H1 (cell line): ENCODE measurements around the gene FSTL4.

Experiments
- CHD7 ChIP-seq: fragments of 300-600 bp; sonication (generic); IDR thresholded peaks from 2 replicates; pipeline ENCODE4 v1.7.1; 2012; ENCODE audit warnings: low read length, moderate library complexity, mild to moderate bottlenecking, inconsistent platforms; ENCODE audit not compliant: insufficient replicate concordance
- FOSL1 ChIP-seq: IDR thresholded peaks from 2 replicates; pipeline ENCODE4 v1.6.1; 2011; ENCODE audit warnings: mild to moderate bottlenecking, low read depth, low read length, moderate library complexity; ENCODE audit not compliant: insufficient read depth
- GABPA ChIP-seq: IDR thresholded peaks from 2 replicates; pipeline ENCODE4 v1.6.1; 2011; ENCODE audit warnings: mild to moderate bottlenecking, low read length, moderate library complexity, borderline replicate concordance; ENCODE audit not compliant: insufficient read depth
- MAFK ChIP-seq: IDR thresholded peaks from 2 replicates; pipeline ENCODE4 v1.6.1; 2012; ENCODE audit warnings: low read depth, mild to moderate bottlenecking, improper control_type of control experiment, low read length
- NRF1 ChIP-seq: IDR thresholded peaks from 2 replicates; pipeline ENCODE4 v1.6.1; 2011; ENCODE audit warnings: mild to moderate bottlenecking, low read depth, low read length, improper control_type of control experiment
- POLR2A ChIP-seq, 2 experiments: IDR thresholded peaks; 1 replicate in 1 of 2; 2 replicates in 1 of 2; pipeline ENCODE4 v1.6.1; 2011; ENCODE audit warnings: low read depth in 2 of 2, low read length in 2 of 2, mild to moderate bottlenecking in 2 of 2; ENCODE audit errors: control extremely low read depth in 1 of 2
- POLR2AphosphoS5 ChIP-seq: IDR thresholded peaks from 2 replicates; pipeline ENCODE4 v1.6.1; 2011; ENCODE audit warnings: low read depth, low read length
- SP1 ChIP-seq: IDR thresholded peaks from 2 replicates; pipeline ENCODE4 v1.6.1; 2011; ENCODE audit warnings: low read depth, low read length
- SP2 ChIP-seq: IDR thresholded peaks from 2 replicates; pipeline ENCODE4 v1.6.1; 2012; ENCODE audit warnings: mild to moderate bottlenecking, low read length, inconsistent platforms
- SUZ12 ChIP-seq: fragments of 200-600 bp; sonication (generic); IDR thresholded peaks from 2 replicates; pipeline ENCODE4 v1.6.1; 2012; ENCODE audit warnings: mild to moderate bottlenecking, inconsistent platforms, low read length, moderate library complexity, mixed read lengths
- TAF1 ChIP-seq: IDR thresholded peaks from 2 replicates; pipeline ENCODE4 v1.6.1; 2011; ENCODE audit warnings: mild to moderate bottlenecking, low read depth, low read length
- TEAD4 ChIP-seq: IDR thresholded peaks from 2 replicates; pipeline ENCODE4 v1.6.1; 2012; ENCODE audit warnings: low read depth, low read length, inconsistent platforms, mixed read lengths
- YY1 ChIP-seq: IDR thresholded peaks from 2 replicates; pipeline ENCODE4 v1.6.1; 2011; ENCODE audit warnings: low read depth, mild to moderate bottlenecking, low read length
- TF ChIP-seq, protein P1 (sequence below), 3 experiments: IDR thresholded peaks; 1 replicate in 2 of 3; 2 replicates in 1 of 3; pipeline versions ENCODE4 v1.5.1 to v1.6.1; 2011; ENCODE audit warnings: low read length in 3 of 3, mild to moderate bottlenecking in 3 of 3, inconsistent platforms in 2 of 3, low read depth in 1 of 3, moderate library complexity in 1 of 3; ENCODE audit not compliant: insufficient read depth in 1 of 3; ENCODE audit errors: control extremely low read depth in 1 of 3

DNA sequence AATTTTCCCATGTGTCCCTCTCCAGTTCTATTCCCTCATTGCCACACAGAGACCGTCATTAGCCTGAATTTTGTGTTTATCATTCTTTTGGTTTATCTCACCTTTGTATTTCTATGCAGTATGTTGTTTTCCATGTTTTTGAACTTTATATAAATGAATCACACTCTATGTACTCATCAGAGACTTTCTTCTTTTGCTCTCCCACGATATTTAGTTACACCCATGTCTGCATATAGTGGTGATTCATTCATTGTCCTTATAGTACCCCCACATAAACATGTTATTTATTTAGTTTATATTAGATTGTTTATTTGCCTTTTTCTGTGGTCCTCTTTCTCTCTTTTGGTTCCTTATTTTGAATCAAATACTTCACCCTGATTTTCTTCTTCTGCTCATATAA is 199.7 kb downstream of the FSTL4 start:
- TF ChIP-seq SP1 (no peak), CHD7 (no peak), POLR2AphosphoS5 (no peak), YY1 (no peak), NRF1 (no peak), SUZ12 (no peak), SP2 (no peak), TEAD4 (no peak), GABPA (no peak), POLR2A (IDR thresholded peaks at IDR 0.05; ENCODE audit: control extremely low read depth in 1 of 2, low read depth in 2 of 2, low read length in 2 of 2) (no peak), MAFK (no peak), FOSL1 (no peak), TAF1 (no peak)
- TF ChIP-seq, protein P1, sequence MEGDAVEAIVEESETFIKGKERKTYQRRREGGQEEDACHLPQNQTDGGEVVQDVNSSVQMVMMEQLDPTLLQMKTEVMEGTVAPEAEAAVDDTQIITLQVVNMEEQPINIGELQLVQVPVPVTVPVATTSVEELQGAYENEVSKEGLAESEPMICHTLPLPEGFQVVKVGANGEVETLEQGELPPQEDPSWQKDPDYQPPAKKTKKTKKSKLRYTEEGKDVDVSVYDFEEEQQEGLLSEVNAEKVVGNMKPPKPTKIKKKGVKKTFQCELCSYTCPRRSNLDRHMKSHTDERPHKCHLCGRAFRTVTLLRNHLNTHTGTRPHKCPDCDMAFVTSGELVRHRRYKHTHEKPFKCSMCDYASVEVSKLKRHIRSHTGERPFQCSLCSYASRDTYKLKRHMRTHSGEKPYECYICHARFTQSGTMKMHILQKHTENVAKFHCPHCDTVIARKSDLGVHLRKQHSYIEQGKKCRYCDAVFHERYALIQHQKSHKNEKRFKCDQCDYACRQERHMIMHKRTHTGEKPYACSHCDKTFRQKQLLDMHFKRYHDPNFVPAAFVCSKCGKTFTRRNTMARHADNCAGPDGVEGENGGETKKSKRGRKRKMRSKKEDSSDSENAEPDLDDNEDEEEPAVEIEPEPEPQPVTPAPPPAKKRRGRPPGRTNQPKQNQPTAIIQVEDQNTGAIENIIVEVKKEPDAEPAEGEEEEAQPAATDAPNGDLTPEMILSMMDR (IDR thresholded peaks at IDR 0.05; ENCODE audit: control extremely low read depth in 1 of 3, insufficient read depth in 1 of 3, low read depth in 1 of 3, low read length in 3 of 3), result no peak
